Measurements from ENCODE around the gene MPC2.

DNA sequence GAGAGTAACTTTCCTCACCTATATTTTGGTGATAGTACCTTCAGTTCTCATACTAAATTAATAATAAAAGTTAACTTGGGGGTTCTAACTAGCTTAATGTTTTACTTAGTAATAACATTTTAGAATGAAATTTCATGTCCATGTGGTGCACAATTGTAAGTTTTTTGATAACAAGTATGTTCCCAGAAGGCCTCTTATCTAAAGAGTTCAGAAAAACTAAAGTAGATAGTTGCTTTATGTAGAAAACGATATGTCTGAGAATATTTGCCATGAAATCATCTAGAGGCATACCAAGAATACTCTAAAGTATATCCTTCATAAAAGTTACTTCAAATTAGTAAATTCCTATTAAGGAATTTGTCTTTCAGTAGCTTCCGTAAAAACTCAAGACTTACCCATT is 12.8 kb downstream of the MPC2 start:
- TF ChIP-seq CTCF (IDR thresholded peaks at IDR 0.05) (no peak), POLR2A (IDR thresholded peaks at IDR 0.05) (no peak), POLR2AphosphoS5 (IDR thresholded peaks at IDR 0.05) (no peak)
